A673 (cell line): ENCODE measurements around the gene HBG2. TPM values are rescaled to one million over a fixed set of nuclear protein-coding genes. Genes with fewer than 3 reads are reported as not detected.

Source experiments
- BruUV-seq: library from RNA; stranded (reverse); fragments of 400-500 nt; replicated peaks from 2 replicates; lab custom pipeline; 2021; lab: Mats Ljungman, UMichigan
- CTCF ChIA-PET: fragments of 300-600 bp; sonication (Branson Sonifier 250); formaldehyde crosslinking; loops from one replicate; lab custom pipeline; 2022; ENCODE audit warnings: antibody characterized with exemption; lab: Charles Lee
- POLR2A ChIA-PET: fragments of 300-600 bp; sonication (Branson Sonifier 250); formaldehyde crosslinking; loops from one replicate; lab custom pipeline; 2022; ENCODE audit warnings: antibody characterized with exemption; ENCODE audit not compliant: low non-redundant PET; lab: Charles Lee
- DNase-seq: peaks from one replicate; pipeline ENCODE4 v3.0.0-alpha.2; 2015; ENCODE audit warnings: low spot score
- H3K27ac ChIP-seq: fragments of 200-600 bp; sonication (generic); 2 replicates; pipeline ENCODE4 v1.5.1; 2016; ENCODE audit warnings: mixed run types, low read depth, mild to moderate bottlenecking, mixed read lengths, antibody characterized with exemption, low read length; ENCODE audit not compliant: poor library complexity, severe bottlenecking
- H3K27me3 ChIP-seq: fragments of 200-600 bp; sonication (generic); replicated peaks from 2 replicates; pipeline ENCODE4 v1.6.1; 2017; ENCODE audit warnings: mixed run types, low read depth, mild to moderate bottlenecking, mixed read lengths, antibody characterized with exemption, low read length; ENCODE audit not compliant: insufficient read depth, poor library complexity
- H3K36me3 ChIP-seq: fragments of 200-600 bp; sonication (generic); 2 replicates; pipeline ENCODE4 v1.6.1; 2016; ENCODE audit warnings: mixed run types, mild to moderate bottlenecking, mixed read lengths, antibody characterized with exemption, low read length; ENCODE audit not compliant: insufficient read depth, poor library complexity, severe bottlenecking
- H3K4me1 ChIP-seq: fragments of 200-600 bp; sonication (generic); 2 replicates; pipeline ENCODE4 v1.6.1; 2017; ENCODE audit warnings: mixed run types, mild to moderate bottlenecking, mixed read lengths, antibody characterized with exemption, low read length; ENCODE audit not compliant: insufficient read depth, poor library complexity, severe bottlenecking
- H3K4me3 ChIP-seq: fragments of 200-600 bp; sonication (generic); 2 replicates; pipeline ENCODE4 v1.5.1; 2016; ENCODE audit warnings: low read depth, mixed run types, mild to moderate bottlenecking, mixed read lengths, low read length; ENCODE audit not compliant: poor library complexity, severe bottlenecking
- H3K9me3 ChIP-seq: fragments of 200-600 bp; sonication (generic); 2 replicates; pipeline ENCODE4 v1.6.1; 2016; ENCODE audit warnings: mixed run types, low read depth, mild to moderate bottlenecking, mixed read lengths, antibody characterized with exemption, low read length; ENCODE audit not compliant: poor library complexity, severe bottlenecking
- EZH2 ChIP-seq: fragments of 200-600 bp; sonication (generic); IDR thresholded peaks from 2 replicates; pipeline ENCODE4 v1.6.1; 2017; ENCODE audit warnings: borderline replicate concordance, low read depth, mild to moderate bottlenecking, mixed read lengths, antibody characterized with exemption, low read length; ENCODE audit not compliant: poor library complexity, severe bottlenecking
- intact Hi-C: fragments of 100-400 bp; cut with micrococcal nuclease; formaldehyde crosslinking; loops from one replicate; pipeline ENCODE4 v1.10.0; 2022; ENCODE audit not compliant: unreplicated experiment
- total RNA-seq: library from RNA; stranded (reverse); gene quantifications from 2 replicates; pipeline ENCODE4 v1.2.3, GENCODE V29; 2021
- TF ChIP-seq, protein P1 (sequence below): fragments of 300-800, 200-600 bp; sonication (generic); conservative IDR thresholded peaks from 2 replicates; pipeline ENCODE4 v1.5.1; 2017; ENCODE audit warnings: low read depth, mild to moderate bottlenecking, antibody characterized with exemption, low read length, moderate library complexity, mixed read lengths

HBG2 gene
- total RNA-seq, 1 experiment from 2014 or later: not detected

DNA sequence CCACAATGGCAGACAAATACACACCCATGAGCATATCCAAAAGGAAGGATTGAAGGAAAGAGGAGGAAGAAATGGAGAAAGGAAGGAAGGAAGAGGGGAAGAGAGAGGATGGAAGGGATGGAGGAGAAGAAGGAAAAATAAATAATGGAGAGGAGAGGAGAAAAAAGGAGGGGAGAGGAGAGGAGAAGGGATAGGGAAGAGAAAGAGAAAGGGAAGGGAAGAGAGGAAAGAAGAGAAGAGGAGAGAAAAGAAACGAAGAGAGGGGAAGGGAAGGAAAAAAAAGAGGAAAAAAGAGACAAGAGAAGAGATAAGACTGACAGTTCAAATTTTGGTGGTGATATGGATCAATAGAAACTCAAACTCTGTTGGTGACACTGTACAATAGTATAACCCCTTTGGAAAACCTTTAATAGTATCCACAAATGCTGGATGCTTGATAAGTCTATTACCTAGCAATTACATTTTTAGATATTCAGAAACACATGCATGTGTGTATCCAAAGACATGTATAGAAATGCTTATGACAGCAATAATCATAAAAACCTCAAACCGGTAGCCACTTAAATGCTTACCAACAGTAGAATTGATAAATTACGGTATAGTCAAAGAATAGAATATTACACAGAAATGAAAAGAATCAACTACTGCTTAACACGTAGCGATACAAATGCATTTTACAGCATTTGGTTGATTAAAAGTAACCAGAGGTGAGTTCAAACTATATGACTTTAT, 19.1 kb downstream of the HBG2 start:
- TF ChIP-seq EZH2: no peak
- TF ChIP-seq, protein P1, sequence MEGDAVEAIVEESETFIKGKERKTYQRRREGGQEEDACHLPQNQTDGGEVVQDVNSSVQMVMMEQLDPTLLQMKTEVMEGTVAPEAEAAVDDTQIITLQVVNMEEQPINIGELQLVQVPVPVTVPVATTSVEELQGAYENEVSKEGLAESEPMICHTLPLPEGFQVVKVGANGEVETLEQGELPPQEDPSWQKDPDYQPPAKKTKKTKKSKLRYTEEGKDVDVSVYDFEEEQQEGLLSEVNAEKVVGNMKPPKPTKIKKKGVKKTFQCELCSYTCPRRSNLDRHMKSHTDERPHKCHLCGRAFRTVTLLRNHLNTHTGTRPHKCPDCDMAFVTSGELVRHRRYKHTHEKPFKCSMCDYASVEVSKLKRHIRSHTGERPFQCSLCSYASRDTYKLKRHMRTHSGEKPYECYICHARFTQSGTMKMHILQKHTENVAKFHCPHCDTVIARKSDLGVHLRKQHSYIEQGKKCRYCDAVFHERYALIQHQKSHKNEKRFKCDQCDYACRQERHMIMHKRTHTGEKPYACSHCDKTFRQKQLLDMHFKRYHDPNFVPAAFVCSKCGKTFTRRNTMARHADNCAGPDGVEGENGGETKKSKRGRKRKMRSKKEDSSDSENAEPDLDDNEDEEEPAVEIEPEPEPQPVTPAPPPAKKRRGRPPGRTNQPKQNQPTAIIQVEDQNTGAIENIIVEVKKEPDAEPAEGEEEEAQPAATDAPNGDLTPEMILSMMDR: no peak
- H3K27ac ChIP-seq: no peak overlapping the region
- intact Hi-C loops: no loop called here
- H3K4me1 ChIP-seq: no peaks in the 10 kb centered on the region
- no peaks in the 10 kb centered on the region for H3K27me3 ChIP-seq
- POLR2A ChIA-PET: no interaction called here
- no peaks in the 10 kb centered on the region for H3K36me3 ChIP-seq
- no peaks in the 10 kb centered on the region for H3K9me3 ChIP-seq
- CTCF ChIA-PET: no interaction called here
- DNase-seq: no peak
- no TSS peak for BruUV-seq
- H3K4me3 ChIP-seq: no peak overlapping the region

GRCh38 chr11:5234381-5234834, 20.2 kb downstream of the HBG2 start, which contains the start of gene HBD:
Gene HBD, minus strand, starts transcription at chr11:5234483. Its CDS starts 50 bp downstream, at chr11:5234433.
- Histone ChIP-seq H3K27ac (no peak within 1 kb of the TSS), H3K36me3 (no peaks in the 10 kb centered on the region), H3K27me3 (no peaks in the 10 kb centered on the region), H3K4me1 (no peaks in the 10 kb centered on the region), H3K9me3 (no peaks in the 10 kb centered on the region), H3K4me3 (no peak within 1 kb of the TSS)
- CTCF ChIA-PET: no interaction called here
- POLR2A ChIA-PET: no interaction called here
- no peak for TF ChIP-seq EZH2
- TF ChIP-seq, protein P1: no peak
- DNase-seq: no peak
- no TSS peak for BruUV-seq
- intact Hi-C loops: no loop called here

DNA sequence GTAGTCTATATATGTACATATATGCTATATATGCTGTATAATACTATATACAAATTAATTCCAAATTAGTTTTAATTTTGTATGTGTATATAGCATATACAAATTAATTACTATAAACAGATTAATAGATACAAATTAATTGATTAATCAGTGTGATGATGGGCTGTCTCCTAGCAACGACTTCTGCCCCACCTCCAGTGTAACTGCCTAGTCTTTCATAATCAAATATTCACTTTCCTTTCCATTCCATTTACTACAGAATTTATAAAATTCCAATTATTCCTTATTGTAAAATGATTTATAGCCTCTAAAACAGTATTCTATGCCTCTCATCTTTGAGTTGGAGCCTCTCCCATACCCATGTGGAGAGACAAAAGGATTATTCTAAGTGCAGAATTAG, 21.3 kb downstream of the HBG2 start:
- DNase-seq: no peak
- no peaks in the 10 kb centered on the region for H3K27me3 ChIP-seq
- no TSS peak for BruUV-seq
- no peaks in the 10 kb centered on the region for H3K4me1 ChIP-seq
- H3K4me3 ChIP-seq: no peak overlapping the region
- H3K36me3 ChIP-seq: no peaks in the 10 kb centered on the region
- no peak for TF ChIP-seq EZH2
- TF ChIP-seq, protein P1: no peak
- no peaks in the 10 kb centered on the region for H3K9me3 ChIP-seq
- ChIA-PET CTCF (no interaction called here), POLR2A (no interaction called here)
- intact Hi-C loops: no loop called here
- no peak overlapping the region for H3K27ac ChIP-seq
